Measurements from ENCODE around the gene NIBAN1. TPM values are rescaled to one million over a fixed set of nuclear protein-coding genes. Genes with fewer than 3 reads are reported as not detected.
A peak's percentile ranks its signal among the peaks of the same experiment; 100 is the strongest.

The NIBAN1 gene
- total RNA-seq, 1 donor from 2014 or later, result 8.8 TPM

DNA sequence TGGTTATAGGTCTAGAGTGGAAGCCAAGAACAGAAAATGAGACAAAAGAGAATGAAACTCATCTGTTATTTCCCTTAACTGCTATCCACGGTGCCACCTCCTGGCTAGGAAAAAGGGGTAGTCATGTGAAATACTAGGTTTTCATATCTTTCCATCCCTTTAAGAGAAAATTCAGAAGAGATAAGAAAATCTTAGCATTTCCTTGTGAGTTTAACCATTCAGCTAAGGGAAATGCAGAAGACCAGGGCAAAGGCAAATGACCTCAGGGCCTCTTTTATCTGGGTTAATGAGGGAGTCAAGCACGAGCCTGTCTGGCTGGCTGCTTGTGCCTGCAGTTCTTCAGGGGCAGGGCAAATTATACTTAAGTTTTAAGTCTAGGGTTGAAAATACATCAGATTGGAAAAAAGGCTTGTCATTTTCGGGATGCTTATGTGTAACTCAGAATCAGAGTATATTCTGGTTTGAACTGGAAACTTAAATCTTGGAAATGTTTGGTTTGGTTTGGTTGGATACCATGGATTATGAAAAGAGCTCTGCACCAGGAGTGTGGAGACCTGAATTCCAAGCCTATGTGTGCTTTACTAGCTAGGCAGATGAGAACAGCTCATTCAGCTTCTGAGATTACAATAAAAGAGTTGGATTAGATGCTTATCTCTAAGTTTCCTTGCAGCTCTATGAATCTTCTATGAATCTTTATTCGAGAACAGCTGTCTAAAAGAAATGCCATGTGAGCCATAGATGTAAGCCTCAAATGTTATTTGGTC is 19.9 kb downstream of the NIBAN1 start:
- FAIRE-seq, result no peak
- peak overlapping the region; percentile 52 for H3K4me2 ChIP-seq (ENCODE audit: low read length)

DNA sequence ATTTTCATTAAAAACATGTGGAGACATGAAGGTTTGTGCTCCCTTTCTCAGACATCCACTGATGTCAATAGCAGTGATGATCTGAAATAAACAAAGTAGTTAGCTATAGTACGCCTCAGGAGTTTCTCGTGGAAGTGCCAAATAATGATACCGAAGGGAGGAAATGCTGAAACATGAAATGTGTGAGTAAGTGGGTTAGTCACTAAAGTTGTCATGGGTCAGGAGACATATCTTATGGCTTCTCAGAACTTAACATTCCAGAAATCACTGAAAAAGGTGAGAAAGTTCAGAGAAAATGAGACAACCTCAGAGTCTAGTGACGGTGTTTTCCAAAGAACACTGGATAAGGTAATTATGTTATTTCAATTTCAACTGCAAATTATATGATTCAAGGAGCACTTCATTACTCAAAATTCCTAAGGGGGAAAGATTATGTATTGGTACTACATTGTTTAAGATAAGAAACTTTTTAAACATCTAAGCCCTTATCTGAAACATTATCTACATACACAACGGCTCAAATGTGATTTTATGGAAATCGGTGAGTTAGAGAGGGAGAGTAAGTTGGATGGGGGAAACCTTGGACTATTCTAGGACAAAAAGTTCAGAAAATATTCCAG is 20.6 kb downstream of the NIBAN1 start:
- H3K4me1 Mint-ChIP-seq (ENCODE audit: low read depth, unreplicated experiment), result peaks cover 15% of the 10 kb centered on the region

More for the DNA sequence above, 19.9 kb downstream of the NIBAN1 start:
- peaks cover 8% of the 10 kb centered on the region for H3K4me1 ChIP-seq (ENCODE audit: insufficient read depth, low read length)
- no peaks in the 10 kb centered on the region for H3K9me3 ChIP-seq (ENCODE audit: insufficient read depth, low read depth, low read length)
- peaks cover 17% of the 10 kb centered on the region for H3K4me1 Mint-ChIP-seq (ENCODE audit: low read depth, unreplicated experiment)
- DNase-seq (ENCODE audit: low read depth), result peak; percentile 16
- no peaks in the 10 kb centered on the region for H4K20me1 ChIP-seq (ENCODE audit: insufficient read depth, low read length)
- no peaks in the 10 kb centered on the region for H3K36me3 Mint-ChIP-seq (ENCODE audit: low read depth, unreplicated experiment)
- no peaks in the 10 kb centered on the region for H3K27me3 Mint-ChIP-seq (ENCODE audit: low read depth, unreplicated experiment)
- H3K79me2 ChIP-seq (ENCODE audit: insufficient read depth, low read length), result no peaks in the 10 kb centered on the region
- peak overlapping the region; percentile 42 for H3K27ac Mint-ChIP-seq (ENCODE audit: unreplicated experiment)
- H2AFZ ChIP-seq (ENCODE audit: low read depth, low read length), result no peak overlapping the region
- no peak for TF ChIP-seq EZH2 (IDR thresholded peaks at IDR 0.05; ENCODE audit: insufficient read depth, low read length)
- TF ChIP-seq, protein P1, sequence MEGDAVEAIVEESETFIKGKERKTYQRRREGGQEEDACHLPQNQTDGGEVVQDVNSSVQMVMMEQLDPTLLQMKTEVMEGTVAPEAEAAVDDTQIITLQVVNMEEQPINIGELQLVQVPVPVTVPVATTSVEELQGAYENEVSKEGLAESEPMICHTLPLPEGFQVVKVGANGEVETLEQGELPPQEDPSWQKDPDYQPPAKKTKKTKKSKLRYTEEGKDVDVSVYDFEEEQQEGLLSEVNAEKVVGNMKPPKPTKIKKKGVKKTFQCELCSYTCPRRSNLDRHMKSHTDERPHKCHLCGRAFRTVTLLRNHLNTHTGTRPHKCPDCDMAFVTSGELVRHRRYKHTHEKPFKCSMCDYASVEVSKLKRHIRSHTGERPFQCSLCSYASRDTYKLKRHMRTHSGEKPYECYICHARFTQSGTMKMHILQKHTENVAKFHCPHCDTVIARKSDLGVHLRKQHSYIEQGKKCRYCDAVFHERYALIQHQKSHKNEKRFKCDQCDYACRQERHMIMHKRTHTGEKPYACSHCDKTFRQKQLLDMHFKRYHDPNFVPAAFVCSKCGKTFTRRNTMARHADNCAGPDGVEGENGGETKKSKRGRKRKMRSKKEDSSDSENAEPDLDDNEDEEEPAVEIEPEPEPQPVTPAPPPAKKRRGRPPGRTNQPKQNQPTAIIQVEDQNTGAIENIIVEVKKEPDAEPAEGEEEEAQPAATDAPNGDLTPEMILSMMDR (IDR thresholded peaks at IDR 0.05; ENCODE audit: insufficient read depth, low read depth, low read length), result no peak
- peak overlapping the region; percentile 3 for H3K9ac ChIP-seq (ENCODE audit: low read length)
- H3K4me3 Mint-ChIP-seq (ENCODE audit: unreplicated experiment), result no peak overlapping the region
- no peaks in the 10 kb centered on the region for H3K36me3 ChIP-seq (ENCODE audit: insufficient read depth, low read length)
- H3K27ac ChIP-seq (ENCODE audit: low read depth, low read length), result peak overlapping the region; percentile 45
- H3K4me3 ChIP-seq (ENCODE audit: insufficient read depth, low read depth, low read length), result no peak overlapping the region
- no peaks in the 10 kb centered on the region for H3K27me3 ChIP-seq (ENCODE audit: insufficient read depth, low read length)
- H3K9me3 Mint-ChIP-seq (ENCODE audit: unreplicated experiment), result no peaks in the 10 kb centered on the region

More for the DNA sequence above, 20.6 kb downstream of the NIBAN1 start:
- Histone ChIP-seq H3K9ac (ENCODE audit: low read length) (peak overlapping the region; percentile 3), H3K4me1 (ENCODE audit: insufficient read depth, low read length) (peaks cover 8% of the 10 kb centered on the region), H3K36me3 (ENCODE audit: insufficient read depth, low read length) (no peaks in the 10 kb centered on the region), H4K20me1 (ENCODE audit: insufficient read depth, low read length) (no peaks in the 10 kb centered on the region), H3K9me3 (ENCODE audit: insufficient read depth, low read depth, low read length) (no peaks in the 10 kb centered on the region), H3K27me3 (ENCODE audit: insufficient read depth, low read length) (no peaks in the 10 kb centered on the region), H3K4me3 (ENCODE audit: insufficient read depth, low read depth, low read length) (no peak overlapping the region), H3K27ac (ENCODE audit: low read depth, low read length) (peak overlapping the region; percentile 45), H2AFZ (ENCODE audit: low read depth, low read length) (no peak overlapping the region), H3K4me2 (ENCODE audit: low read length) (peak overlapping the region; percentile 52), H3K79me2 (ENCODE audit: insufficient read depth, low read length) (no peaks in the 10 kb centered on the region)
- Mint-ChIP-seq H3K36me3 (ENCODE audit: low read depth, unreplicated experiment) (no peaks in the 10 kb centered on the region), H3K4me3 (ENCODE audit: unreplicated experiment) (no peak overlapping the region), H3K27me3 (ENCODE audit: low read depth, unreplicated experiment) (no peaks in the 10 kb centered on the region), H3K9me3 (ENCODE audit: unreplicated experiment) (no peaks in the 10 kb centered on the region), H3K27ac (ENCODE audit: unreplicated experiment) (peak overlapping the region; percentile 74)
- DNase-seq (ENCODE audit: low read depth) (peak; percentile 84), FAIRE-seq (peak; percentile 80)
- TF ChIP-seq, protein P1 (IDR thresholded peaks at IDR 0.05; ENCODE audit: insufficient read depth, low read depth, low read length), result no peak
- no peak for TF ChIP-seq EZH2 (IDR thresholded peaks at IDR 0.05; ENCODE audit: insufficient read depth, low read length)
